HG03378 (cell line): ENCODE data around the gene DDT.
"Not testable (repeated sequence)": the region's sequence is repeated elsewhere in the genome, so short reads cannot be mapped to it uniquely, and the experiment has no call there.

Experiments
- ATAC-seq: cut with Tn5 transposase; IDR thresholded peaks from one replicate; pipeline ENCODE4 v1.9.1; 2021; ENCODE audit warnings: mild to moderate bottlenecking, moderate library complexity; ENCODE audit not compliant: unreplicated experiment

DDT gene

GRCh38 chr22:23974345-23974744, at the start of gene DDT:
TSS of gene DDT (minus strand) at chr22:23974441. CDS start at chr22:23974414, 27 bp downstream.
- ATAC-seq = peak; percentile 87

- no peak for ATAC-seq
Measured at GRCh38 chr22:24023204-24023789, 49.1 kb upstream of the DDT start.

- no peak for ATAC-seq
Measured at GRCh38 chr22:24021304-24021703, 47.1 kb upstream of the DDT start.

GRCh38 chr22:24016156-24016555, 41.9 kb upstream of the DDT start:
- no peak for ATAC-seq

- peak; percentile 5 for ATAC-seq
Measured at GRCh38 chr22:24011735-24012068, 37.5 kb upstream of the DDT start.

GRCh38 chr22:24010018-24010391, 35.8 kb upstream of the DDT start:
- no peak for ATAC-seq

GRCh38 chr22:24009227-24010017, 35.2 kb upstream of the DDT start:
- ATAC-seq = no peak

- ATAC-seq = no peak
Measured at GRCh38 chr22:24008381-24009226, 34.4 kb upstream of the DDT start.

GRCh38 chr22:24008022-24008283, 33.7 kb upstream of the DDT start:
- no peak for ATAC-seq

- ATAC-seq = no peak
Measured at GRCh38 chr22:24007253-24008021, 33.2 kb upstream of the DDT start.

GRCh38 chr22:24006914-24007214, 32.6 kb upstream of the DDT start:
- no peak for ATAC-seq

- no peak for ATAC-seq
Measured at GRCh38 chr22:24006207-24006913, 32.1 kb upstream of the DDT start.

- no peak for ATAC-seq
Measured at GRCh38 chr22:24005201-24005600, 31.0 kb upstream of the DDT start, which contains the start of gene GSTT4. TSS of gene GSTT4 (minus strand) at chr22:24005453. CDS start at chr22:24005356, 97 bp downstream.

- no peak for ATAC-seq
Measured at GRCh38 chr22:24003887-24004286, 29.6 kb upstream of the DDT start.

GRCh38 chr22:24002851-24003250, 28.6 kb upstream of the DDT start:
- ATAC-seq = no peak

- ATAC-seq = no peak
Measured at GRCh38 chr22:24002272-24002671, 28.0 kb upstream of the DDT start.

- no peak for ATAC-seq
Measured at GRCh38 chr22:24001314-24001713, 27.1 kb upstream of the DDT start.

- not testable (repeated sequence) for ATAC-seq
Measured at GRCh38 chr22:23999779-24000178, 25.5 kb upstream of the DDT start.

- ATAC-seq = no peak
Measured at GRCh38 chr22:23997092-23997491, 22.9 kb upstream of the DDT start.

- not testable (repeated sequence) for ATAC-seq
Measured at GRCh38 chr22:23993581-23994177, 19.4 kb upstream of the DDT start.
